Femur (tissue), 1 donor: ENCODE results near the gene SP2.

Source experiments
- DNase-seq: peaks from one replicate; pipeline ENCODE4 v3.0.0-alpha.2; 2017

The SP2 gene

DNA sequence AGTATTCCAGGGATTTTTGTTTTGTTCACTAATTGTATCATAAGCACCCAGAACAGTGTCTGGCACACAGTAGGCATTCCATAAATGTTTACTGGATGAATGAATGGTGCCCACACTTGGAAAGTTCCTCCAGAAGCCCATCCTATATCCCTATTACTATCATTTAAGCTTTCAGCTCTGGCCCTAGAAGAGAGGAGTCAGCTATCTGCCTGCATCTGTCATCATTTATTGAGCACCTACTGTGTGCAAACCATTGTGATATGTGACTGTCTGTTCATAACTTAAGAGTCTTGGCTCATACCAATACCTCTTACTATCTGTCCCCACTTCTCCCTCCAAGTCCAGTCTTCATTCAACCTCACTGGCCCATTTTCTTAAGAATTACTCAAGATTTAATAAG is 25.0 kb upstream of the SP2 start:
- no peak for DNase-seq

DNA sequence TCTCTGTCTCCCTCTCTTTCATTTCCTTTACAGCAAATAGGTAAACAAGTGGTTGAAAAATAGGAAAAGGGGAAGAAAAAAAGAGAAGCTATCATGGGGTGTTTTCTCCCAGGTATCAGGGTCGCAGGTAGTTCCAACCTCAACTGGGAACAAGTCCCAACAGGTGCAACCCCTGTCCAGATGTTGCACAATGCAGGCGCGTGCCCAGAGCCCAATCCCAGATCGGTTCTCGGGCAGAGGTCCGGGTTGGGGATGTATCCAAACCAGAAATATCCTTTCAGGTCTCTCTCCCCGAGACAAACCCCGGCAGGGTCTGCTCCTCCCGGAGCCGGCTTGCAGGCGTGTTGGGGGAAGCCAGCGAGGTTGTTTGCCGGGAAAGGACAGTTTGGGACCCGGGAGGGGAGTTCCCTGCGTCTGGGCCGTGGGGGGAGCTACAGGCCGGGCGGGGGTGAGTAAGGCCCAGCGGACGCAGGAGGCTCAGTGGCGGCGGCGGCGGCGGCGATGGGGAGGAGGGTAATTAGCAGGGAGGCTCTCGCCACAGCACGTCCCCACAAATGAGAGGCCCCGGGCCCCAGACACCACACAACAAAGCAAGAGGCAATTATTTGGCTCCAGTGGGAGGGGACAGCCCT is 23.9 kb upstream of the SP2 start:
- peak; percentile 62 for DNase-seq

DNA sequence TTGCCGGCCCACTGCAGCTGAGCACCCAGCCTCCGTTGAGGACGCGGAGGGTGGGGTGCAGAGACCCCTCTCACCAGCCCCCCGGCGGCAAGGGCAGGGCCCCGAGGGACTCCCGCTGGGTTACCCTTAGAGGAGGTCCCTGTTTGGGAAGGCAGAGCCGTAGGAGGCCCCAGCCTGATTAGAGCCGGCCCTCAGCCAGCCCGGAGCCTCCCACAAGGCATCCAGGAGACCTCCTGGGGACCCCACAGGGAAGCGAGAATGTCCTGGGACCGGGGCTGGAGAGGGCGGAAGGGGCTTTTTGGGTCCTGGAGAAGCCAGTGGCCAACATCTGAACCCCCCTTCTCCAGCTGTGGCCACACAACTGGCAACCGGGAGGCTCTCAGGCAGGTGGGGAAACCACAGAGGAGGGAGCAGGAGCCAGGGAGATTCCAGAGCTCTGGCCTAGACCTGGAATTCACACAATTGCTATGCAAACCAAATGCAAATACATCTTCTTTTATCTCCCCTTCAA is 23.3 kb upstream of the SP2 start:
- no peak for DNase-seq

DNA sequence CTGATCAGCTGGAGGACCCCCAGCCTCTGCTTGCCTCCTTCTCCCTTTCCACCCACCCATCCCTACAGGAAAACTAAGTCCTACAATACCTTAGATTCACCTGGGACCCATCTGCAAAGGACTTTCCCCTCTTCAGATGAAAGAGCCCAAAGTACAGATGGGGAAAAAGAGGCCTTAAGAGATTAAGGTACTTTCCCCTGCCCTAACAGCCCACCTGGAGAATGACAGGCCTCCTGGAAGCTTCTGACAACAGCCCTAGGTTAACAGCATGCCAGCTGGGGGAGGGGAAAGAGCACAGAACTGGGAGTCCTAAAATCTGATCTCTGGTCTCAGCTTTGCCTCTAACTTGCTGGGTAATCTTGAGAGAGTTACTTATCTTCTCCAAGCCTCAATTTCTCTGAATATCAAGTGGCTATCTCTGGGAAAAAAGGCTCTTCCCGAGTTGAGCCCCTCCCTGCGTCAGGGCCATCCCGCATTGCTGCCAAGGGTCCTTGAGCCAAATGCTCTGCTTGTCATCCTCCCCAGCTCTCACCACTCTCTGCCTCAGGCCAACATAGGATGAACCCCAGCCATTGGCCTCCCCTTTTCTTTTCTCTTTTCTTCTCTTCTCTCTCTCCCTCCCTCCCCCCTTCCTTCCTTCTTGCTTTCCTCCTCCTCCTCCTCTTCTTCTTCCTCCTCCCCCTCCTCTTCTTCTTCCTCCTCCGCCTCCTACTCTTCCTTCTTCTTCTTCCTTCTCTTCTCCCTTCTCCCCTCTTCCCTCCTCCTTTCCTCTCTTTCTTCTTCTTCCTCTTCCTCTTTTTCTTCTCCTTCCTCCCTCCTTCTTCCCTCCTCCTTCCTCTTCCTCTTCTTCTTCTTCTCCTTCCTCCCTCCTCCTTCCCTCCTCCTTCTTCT is 22.6 kb upstream of the SP2 start:
- DNase-seq: no peak

DNA sequence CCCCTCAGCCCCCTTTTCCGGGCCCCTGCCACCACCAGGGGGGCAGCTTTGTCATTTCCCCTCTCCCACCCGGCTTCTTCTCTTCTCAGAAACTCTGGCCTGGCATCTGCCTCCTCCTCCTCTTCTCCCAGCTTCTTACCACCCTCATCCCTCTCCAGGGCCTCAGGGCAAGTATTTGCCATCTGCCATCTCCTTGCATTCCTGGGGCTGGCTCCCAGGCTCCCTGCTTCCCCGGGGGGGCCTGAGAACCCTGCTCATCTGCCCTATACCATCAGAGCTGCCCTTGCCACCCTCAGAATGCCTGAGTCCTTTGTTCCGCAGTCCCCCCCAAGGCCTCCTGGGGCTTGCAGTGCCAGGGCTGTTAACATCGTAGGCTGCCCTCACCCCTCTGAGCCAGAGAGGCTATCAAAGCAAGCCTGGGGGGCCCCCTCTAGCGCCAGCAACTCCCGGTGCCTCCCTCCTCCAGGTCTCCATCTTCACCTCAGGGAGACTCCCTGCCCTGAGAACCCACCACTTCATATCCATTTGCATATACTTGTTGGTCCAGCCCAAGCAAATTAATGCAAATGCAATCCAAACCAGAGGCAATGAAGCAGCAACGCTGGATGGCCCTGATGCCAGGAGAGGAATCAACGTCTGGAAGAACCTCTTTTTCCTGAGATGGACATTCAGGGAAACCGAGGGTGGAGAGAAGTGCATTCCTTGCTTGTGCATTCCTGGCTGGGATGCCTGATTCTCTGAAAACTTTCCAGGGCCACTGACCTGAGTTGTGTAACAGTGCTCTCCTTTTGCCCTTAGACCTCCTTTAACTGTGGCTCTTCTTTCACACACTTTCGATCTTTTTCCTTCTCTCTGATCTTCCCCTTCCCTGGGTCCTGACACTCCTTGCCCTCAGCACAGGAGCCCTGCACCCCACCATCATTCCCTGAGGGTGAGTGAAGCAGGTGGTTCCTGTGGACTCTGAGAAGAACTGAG is 20.7 kb upstream of the SP2 start:
- DNase-seq: no peak

DNA sequence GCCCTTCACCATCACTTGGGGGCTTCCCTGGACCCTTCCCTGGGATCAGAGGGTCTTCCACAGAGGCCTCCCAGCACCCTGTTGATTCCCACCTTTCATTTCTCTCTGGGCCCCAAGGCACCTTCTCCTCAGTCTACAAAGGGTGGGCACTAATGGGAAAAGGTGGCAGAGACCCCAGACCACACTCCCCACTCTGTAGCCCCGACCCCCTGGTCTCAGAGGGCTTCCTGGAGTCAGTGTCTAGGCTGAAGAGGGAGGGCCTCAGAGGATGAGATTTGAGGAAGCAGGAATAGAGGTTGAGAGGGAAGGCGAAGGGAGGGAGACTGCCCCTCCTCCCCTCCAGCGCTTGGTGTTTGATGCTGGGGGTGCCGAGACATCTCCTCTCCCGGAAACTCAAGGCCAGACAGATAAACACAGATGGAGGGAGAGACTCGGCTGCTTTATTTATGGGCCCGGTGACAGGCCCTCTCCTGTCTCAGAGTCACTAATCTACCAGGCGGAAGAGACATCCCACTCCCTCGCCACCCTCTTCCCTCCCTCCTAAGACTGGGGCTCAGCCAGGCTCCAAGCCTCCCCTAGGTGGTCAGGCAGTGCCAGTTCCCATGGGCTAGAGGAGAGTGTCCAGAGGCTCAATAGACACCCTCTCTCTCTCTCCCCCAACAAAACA is 18.5 kb upstream of the SP2 start:
- no peak for DNase-seq

DNA sequence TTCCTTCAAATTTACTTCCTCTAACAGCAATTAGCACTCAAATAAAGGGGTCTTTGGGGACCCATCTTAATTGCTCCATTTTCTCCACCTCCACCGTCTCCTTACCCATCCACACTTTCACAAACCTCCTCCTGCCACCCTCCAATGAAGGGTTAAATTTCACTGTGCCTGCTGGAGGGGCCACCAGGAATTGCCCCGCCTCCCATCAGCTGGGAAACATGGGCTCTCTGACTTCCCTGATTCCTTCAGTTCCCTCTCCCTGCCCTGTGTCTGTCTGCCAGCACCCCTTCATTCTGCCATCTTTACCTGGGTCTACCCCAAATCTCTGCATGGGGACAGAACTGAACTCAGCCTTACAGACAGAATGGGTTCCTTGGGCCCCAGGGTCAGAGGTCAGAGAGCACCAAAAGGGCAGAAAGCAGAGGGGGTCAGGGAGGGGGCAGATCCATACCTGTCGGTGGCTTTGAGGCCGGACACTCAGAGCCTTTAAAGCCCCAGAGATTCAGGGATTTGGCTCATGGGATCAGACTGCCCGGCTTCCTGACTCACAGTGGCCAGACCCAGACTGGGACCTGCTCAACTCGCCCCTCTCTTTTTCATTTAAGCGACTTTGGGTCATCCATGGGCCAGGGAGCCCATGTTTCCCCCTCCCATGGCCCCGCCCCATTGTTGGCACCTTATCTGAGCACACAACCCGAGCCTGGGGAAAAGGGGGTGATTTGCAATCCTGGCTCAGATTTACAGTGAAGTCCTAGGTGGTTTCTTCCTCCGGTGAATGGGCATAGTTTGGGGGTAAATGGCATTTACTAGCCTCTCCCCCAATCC is 17.6 kb upstream of the SP2 start:
- no peak for DNase-seq

DNA sequence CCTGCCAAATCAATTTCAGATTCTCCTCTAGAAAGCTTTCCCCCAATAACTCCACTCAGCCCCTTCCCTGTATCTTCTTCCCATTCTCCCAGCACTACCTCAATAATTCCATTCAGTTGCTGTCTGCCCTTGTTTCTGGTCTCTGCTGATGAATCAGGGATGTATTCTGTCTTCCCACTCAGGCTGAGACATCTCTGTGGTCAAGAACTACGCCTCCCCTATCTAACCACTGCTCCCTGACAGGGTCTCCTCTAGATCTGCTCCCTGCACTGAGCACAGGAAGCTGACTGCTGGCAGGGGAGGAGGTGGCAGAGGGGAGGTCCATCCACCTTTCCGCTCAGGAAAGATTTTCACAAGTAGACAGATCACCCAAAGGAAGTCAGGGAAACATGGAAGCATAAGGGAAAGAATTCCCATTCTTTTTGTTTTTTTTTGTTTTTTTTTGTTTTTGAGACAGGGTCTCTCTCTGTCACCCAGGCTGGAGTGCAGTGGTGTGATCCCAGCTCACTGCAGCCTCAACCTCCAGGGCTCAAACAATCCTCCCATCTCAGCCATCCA is 16.9 kb upstream of the SP2 start:
- no peak for DNase-seq

DNA sequence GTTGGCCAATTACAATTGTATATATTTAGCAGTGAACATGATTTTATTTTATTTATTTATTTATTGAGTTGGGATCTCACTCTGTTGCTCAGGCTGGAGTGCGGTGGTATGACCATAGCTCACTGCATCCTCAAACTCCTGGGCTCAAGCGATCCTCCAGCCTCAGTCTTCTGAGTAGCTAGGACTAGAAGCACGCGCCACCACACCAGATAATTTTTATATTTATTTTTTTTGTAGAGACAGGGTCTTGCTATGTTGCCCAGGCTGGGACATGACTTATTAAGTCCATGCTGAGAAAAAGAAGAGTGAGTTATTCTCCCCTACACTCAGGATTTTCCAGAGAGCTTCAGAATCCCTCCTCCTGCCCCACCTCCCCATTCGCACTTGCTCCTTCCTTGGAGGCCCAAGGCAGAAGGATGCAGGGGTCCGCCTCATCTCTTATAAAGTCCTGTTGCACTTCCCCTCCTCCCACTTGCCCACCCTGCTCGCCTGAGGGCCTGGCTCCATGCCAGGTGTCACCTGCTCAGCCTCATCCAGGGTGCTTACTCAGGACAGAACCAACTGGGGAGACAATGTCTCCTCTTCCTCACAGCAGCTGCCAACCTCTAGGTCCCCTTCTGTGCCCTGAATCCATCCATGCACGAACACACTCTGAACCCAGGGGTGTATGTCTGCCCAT is 16.1 kb upstream of the SP2 start:
- DNase-seq: no peak

DNA sequence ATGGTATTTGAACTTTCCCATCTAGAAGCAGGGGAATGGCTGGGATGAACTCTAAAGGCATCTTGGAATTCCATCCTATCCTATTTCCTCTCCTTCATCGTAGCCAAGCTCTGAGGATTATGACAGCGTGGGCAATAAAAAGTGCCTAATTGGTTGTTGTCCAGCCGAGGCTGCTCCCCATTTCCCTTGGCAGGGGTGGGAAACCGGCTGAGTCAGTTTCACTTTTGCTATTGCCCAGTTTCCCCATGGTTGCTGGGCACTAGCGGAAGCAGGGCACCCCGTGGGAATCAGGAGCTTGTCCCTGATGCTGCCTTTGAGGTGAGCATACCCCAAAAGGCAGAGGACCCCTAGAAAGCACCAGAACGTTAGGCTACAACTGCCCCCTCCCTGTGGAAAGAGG is 13.8 kb upstream of the SP2 start:
- no peak for DNase-seq

DNA sequence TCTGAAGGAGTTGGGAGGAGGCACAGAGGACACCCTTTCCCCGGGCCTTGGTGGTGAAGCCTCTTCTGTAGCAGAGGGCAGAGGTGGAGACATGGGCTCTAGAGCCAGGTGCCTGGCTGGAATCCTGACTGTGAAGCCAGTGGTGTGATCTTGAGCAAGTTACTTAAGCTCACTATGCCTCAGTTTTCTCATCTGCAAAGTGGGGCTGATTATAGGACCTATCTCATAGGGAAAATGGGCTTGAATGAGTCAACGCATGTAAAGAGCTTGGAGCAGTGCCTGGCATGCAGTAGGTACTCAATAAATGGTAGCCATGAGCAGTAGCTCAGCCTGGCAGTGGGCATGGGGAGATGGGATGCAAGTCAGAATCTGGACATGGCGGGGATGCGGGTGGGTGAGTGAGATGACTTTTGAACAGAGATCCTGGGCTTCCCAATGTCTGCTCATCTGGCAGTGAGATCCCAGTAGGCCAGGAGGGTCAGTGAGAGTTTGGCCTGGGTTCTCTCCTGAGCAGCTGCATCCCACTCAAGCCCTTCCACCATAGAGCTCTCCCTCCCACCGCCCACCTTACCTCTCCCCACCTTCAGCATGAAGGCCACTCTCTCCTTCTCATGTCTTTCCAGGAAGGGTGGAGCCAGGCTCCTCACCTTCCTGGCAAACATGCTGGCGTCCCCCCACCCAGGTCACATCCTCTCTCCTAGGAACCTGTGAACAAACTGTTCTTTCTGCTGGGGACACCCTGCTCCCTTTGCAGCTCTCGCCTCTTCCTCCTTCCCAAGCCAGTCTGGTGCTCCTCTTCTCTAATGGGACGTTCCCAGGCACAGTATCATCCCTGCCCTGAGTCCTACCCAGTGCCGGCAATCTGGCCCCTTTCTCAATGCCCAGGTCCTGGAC is 13.1 kb upstream of the SP2 start:
- DNase-seq: no peak

DNA sequence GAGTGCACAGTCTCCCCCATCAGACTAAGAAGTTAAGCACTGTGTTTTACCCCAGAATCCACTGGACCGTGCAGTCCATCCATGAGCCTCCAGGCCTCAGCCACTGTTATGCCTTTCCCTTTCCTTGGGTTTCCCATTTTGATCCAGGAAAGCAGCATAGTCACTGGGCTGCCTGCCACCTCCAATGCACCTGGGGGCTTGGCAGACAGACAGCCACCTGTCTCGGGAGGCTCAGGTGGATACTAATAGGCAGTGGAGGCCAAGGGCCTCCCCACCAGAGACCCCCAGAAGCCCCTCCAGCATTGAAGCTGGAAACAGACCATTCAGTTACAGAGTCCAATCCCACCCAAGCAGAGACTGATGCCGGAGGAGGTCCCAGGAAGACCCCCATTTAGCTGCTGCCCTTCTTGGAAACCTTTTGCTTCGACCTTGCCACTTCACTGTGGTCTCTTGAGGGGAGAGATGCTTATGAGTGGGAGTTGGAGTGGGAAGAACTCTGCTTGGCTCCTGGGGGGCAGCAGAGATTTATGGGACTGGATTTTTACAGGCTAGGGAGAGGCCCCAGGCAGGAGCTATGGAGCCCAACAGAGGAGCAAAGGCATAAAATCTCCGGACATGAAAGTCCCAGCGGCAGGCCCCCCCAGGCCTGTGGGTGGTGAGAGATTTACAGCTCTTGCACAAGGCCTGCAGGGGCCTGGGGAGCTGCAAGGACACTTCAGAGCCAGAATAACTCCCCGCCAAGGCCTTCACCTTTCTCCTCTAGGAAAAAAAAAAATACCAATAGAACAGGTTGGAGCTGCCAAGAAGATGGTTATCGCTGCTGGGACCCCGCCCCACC is 12.2 kb upstream of the SP2 start:
- DNase-seq: no peak

DNA sequence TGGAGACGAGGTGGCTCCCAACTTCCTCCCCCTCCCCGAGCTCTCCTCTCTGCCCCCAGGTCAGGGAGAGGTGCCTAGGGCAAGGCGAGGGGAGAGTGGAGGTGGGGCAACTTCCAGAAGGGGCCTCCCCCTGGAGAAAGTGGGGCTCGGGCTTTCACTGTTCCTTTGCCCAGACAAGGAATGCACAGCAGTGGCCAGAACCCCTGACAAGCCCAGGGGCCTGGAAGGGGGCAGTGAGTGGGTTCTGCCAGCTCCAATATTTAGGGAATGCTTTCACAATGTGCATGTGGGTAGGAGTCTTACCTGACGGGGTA is 11.7 kb upstream of the SP2 start:
- no peak for DNase-seq

DNA sequence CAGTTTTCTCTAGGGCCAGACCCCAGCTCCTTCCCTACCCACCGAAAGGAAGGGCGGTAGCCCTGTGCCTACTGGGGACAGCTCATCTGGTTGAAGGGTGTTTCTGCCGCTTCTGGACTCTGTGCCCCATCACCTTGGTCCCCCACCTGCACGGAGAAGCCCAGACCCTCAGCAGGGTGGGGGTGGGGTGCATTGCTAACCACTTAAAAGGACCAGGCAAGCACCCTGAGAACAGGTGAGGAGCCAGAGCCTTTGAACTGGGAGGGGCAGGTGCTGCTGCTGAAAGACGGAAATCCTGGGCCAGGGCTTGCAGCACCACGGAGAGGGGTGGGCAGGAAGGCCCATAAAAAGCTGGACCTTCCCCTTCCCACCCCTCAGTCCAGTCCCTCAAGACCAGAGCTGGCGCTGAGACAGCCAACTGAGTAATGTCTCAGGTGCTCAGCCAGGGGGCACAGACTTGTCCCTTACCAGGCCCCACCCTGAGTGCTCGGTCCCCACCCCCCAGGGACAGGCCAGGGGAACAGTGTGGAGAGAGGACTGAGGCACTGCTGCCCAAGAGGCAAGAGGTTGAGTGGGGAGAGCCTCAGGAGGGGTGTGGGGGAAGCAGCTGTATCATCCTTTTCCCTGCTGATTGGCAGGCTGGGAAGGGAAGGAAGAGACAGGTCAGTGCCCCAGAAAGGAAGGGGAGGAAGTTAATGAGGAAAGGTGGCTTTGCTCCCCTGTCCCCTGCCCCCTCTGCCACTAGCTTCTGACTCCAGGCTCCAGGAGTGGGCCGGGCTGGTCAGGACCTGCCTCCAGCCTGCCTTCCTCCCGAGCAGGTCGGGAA is 10.9 kb upstream of the SP2 start:
- no peak for DNase-seq

DNA sequence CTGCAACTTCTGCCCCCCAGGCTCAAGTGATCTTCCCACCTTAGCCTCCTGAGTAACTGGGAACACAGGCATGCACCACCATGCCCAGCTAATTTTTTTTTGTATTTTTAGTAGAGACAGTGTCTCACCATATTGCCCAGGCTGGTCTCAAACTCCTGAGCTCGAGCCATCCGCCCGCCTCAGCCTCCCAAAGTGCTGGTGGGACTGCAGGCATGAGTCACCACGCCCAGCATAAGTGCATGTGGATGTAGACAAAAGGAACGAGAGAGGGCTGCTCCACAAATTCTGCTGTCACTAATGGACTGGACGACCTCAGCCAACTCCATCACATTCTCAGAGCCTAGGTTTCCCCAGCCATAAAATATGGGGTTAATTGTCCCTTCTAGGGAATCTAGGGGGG is 7.7 kb upstream of the SP2 start:
- DNase-seq: no peak

DNA sequence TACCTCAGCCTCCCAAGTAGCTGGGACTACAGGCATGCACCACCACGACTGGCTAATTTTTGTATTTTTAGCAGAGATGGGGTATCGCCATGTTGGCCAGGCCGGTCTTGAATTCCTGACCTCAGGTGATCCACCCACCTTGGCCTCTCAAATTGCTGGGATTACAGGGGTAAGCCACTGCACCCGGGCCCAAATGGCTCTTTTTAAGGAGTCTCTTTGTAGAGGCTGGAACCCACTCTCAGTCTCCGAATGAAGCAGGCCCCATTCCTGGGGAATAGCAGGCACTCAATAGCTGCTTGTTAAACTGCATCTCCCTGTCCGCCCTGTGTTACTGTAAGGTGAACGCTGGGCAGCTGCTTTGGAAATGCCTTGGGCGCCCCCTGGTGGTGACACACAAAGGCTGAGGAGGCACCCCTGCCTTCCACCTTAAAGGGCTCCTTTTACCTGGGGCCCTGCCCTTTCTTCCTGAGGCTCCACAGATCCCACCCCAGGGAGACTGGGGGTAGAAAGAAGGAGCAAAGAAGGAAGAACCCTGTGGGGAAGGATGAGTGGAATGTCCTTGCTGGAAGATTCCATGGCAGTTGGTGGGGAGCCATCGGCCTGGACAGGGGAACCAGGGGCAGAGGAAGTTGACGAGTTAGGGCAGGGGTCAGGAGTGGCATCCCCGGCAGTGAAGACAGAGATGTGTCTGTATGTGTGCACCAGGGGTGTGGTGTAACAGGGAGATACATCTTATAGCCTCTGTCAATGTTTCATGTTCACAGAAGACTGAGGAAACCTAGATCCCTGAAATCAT is 6.1 kb upstream of the SP2 start:
- peak; percentile 90 for DNase-seq

DNA sequence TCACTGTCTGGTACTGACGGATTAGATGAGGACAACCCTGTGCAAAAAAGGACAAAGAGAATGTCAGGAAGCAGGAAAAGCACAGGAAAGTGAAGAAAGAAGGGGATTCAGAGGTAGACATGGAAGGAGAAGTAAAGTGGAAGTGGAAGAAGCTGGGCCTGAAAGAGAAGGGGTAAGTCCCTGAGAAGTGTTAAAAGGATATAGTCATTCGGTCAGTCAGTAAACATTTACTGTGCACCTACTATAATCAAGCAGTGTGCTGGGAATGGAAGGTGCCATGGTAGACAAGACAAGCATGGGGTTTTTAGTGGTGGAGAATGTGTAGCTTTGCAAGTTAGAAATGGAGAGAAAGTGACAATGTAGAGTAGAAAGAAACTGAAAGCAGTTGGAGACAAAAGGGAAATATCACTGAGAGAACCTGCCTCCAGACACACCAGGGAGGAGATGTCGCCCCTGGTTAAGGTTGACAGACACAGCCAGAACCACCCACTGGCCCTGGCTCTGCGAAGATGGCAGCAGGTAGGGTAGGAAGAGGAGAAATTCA is 4.4 kb upstream of the SP2 start:
- DNase-seq: no peak
